CD4-positive, alpha-beta T cell treated with Interferon gamma for 1 hour (primary cell): ENCODE results near the gene FGF1.

Source experiments
- DNase-seq: peaks from one replicate; pipeline ENCODE4 v3.0.0-alpha.2; 2020

FGF1 gene

DNA sequence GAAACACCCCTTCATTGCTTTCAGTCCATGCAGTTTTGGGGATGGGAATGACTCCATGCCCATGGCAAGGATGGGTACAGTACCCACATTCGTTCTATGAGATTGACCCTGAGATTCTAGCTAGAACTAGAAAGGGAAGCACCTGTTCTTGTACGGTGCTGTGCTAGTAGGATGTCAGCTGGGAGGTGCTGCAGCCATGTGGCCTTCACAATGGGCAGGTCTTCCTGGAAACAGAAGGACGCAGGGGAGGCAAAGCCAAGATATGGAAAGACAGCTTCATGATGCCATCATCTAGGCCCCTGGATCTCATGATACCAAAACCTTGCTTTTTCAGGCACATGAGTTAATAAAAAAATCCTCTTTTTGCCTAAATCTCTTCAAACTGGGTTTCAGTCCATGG, 10.5 kb upstream of the FGF1 start:
- DNase-seq = no peak

DNA sequence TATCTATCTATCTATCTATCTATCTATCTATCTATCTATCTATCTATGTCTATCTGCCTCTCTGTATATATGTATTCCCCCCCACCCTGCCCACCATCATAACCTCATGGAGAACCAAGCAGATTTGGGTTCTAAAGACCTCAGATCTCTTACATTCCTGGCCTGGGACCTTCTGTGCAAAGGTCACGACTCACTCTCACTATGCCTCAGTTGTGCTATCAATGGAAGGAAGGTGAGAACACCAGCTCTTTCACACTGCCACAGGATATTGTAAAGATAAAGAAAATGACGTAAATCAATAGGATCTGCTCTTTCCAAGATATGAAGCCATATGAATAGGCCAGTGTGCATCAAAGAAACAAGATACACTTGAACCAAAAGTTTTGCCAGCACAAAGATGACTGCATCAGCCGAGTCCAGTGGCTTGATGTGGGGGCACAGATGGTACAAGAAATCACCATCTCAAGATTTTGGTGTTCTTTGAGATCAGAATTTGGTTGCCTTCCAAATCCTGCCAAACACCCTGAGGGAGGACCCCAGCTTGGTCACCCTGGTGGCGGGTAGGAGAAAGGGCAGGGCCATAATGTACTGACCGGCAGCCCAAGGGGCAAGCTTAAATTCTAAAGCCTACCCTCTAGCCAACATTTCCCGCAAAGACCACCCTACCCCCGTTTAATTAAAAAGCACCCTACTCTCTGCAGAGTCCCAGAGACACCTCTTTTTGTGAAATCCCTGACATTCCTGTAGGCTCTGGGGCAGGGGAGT, 8.4 kb upstream of the FGF1 start:
- no peak for DNase-seq

DNA sequence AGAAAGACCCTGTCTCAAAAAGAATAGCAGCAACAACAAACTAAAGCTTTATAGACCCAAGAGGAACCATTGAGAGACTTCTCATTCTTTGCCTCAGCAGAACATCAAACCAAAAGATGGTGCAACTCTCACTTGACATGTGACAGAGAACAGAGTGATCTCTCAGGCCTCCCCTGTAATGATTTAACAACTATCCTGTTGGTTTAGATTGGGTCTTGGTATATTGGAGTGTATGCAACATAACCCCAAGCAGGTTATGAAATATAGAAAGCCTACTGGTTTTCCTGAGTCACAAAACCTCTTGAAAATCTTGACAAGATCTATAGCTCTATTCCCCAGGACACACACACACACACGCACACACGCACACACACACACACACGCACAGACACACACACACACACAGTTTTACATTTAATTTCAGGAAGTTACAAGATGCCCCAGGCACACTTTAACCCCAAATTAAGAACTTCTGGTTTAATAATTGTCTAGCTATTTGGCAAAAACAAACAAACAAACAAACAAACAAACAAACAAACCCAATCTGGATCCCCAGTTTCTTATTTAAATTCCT, 6.5 kb upstream of the FGF1 start:
- no peak for DNase-seq

DNA sequence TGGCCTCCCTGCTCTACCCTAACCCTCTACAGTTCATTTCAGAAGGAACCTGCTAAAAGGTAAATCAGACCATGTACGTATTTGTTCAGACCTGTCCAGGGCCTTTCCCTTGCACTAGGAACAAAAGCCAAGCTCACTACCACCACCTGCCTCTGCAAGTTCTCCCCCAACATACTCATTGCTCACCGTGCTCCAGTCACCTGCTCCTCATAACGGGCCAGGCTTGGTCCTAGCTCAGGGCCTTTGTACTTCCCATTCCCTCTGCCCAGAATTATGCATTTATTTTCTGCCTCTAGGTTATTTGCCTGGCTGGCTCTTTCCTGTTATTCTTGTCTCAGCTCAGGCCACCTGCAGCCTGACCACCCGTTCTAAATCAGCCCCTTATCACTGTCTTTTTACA, 4.8 kb upstream of the FGF1 start:
- no peak for DNase-seq

DNA sequence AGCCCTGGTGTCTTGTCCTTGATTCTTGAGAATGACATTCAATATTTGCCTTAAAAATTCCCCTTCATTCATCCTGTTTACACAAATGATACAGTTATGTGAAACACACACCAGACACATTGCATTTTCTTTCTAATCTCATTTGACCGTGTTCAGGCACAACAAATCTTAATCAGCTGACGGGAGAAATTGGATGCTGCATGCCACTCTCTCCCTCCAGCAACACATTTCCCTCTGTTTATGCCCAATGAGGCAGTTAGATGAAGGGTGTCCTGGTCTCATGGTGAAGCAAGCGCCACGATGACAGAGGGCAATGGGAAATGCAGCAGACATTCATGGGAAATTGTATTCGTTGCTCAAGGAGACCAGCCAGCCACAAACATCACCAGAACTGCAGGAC, 3.2 kb upstream of the FGF1 start:
- DNase-seq = no peak

DNA sequence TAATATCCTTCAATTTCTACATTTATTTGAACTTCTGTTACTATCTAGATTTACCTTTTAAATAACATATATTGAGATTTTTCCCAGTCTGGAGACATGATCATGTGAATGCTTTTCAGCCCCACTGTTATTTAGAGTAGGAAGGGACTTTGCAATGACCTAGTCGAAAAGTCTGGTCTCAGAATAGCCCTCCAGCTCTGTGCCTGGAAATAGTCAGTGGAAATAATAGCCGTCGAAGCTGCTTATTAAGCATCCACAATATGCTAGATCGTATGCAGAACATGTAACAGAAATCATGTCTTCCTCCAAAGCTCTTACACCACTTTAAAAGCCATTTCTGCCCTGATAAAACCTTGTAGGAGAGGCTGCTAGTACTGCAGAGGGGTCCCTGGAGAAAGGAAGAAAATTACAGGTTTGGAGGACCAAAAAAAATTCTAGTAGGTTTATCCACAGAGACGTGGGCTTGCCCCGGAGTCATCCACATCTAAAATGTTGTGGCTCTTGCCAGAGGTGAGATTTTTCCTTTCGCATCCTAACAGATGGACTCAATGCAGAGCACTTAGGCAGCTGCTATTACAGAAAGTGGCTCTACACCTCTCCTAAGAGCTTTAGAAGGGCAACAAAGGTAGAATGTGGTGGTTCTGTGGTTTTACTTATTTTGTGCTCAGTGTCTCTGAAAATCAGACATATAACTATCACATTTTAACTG, 2.5 kb upstream of the FGF1 start:
- DNase-seq = no peak

DNA sequence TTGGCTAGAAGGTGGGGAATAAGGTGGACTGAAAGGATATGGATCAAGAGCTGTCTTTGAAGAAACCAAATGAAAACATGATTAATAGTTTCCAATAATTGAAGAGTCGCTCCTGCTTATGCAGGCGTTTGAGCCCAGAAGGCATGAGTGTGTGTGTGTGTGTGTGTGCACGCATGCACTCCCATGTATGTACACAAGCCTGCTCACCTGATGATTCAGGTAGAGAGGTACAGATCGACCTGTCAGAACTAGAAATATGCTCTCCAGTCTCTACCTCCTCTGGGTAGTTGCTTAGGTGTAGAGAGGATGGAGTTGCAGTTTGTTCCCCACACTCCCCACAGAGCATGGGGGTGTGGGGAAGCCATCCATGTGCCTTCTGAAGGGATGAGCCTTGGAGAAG, 1.1 kb upstream of the FGF1 start:
- DNase-seq = no peak

DNA sequence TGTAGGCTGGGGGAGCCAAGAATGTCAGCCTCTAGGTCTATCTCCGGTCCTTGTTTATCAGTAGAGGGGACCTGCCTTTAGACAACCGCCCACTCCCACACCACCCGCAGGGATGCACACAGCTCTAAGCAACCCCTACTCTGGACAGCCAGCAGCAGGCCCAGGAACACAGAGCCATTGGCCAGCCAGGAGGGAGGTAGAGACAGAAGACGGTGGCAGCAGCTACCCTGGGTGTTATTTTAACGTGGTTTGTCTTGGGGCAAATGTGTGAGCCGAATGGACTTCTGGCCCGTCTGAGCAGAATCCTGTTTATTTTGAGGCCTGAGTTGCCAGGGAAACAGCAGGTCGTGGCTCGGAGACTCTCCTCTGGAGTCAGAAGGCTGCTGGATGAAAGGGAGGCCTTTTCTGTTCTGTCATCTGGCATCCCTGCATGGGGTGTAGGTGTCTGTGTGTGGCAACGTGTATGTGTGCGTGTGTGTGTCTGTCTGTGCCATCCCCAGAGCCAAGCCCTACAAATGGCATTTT, 382 bp upstream of the FGF1 start:
- DNase-seq = no peak

DNA sequence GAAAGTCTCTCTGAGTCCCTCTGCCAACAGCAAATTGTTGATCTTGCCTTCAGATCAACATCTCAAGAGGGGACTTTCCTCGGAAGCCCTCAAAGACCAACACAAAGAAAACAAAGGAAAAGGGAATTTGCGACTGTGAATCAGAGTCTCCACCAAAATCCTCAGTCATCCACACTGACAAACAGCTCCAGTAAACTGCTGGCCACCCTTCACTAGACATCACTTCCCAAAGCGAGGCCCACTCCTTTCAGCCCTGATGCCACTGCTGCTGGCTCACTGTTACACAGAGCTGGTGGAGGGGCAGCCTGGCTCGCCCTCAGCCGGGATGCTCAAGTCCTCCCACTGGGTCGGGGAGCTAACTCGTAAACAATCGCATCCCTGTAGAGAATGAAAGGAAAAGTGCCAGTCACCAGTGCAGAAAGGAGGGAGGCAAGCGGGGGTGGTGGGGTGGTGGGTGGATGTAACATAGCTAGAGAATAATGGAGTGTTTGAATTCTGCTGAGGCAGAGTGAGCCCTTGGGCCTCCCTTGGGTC, 1.3 kb downstream of the FGF1 start:
- DNase-seq = no peak

DNA sequence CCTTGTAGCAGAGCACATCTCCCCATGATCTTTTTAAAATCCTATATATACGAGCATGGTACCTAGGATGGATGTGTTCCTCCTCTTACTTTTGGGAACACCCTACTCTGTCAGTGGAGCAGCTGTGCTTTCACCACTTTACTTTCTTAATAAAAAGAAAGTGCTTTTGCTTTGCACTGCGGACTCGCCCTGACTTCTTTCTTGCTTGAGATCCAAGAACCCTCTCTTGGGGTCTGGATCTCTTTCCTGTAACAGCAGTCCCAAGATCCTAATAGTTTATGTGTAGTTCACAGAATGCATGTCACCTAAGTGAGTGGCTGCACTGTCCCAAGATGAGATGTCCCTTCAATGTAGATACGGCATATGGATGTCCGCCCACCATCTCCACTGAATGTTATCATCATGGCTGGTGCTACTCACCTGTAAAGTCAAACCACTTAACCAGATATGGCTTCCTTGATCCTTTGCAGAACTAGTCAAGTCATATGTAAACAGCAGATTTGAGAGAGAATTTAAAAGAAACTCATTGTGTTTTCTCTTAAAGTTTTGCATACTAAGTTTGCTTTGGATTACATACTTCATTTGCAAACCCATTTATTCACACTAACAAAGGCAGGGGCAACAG, 1.9 kb downstream of the FGF1 start:
- DNase-seq = no peak

DNA sequence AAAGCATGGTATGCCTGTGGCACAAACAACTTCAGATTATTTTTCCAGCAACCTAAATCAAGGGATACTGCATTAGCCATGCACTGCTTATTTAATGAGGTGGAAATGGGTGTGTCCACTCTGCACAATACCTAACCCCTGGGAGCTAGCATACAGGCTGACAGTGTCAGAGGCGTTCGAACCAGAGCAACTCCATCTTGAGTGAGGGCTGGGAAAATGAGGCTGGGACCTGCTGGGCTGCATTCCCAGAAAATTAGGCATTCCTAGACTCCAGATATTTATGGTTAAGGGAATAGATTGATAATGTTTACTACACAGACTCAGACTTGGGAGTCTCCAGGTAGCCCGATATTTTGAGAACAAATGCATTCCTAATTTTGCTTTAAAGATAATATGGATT, 2.8 kb downstream of the FGF1 start:
- no peak for DNase-seq

DNA sequence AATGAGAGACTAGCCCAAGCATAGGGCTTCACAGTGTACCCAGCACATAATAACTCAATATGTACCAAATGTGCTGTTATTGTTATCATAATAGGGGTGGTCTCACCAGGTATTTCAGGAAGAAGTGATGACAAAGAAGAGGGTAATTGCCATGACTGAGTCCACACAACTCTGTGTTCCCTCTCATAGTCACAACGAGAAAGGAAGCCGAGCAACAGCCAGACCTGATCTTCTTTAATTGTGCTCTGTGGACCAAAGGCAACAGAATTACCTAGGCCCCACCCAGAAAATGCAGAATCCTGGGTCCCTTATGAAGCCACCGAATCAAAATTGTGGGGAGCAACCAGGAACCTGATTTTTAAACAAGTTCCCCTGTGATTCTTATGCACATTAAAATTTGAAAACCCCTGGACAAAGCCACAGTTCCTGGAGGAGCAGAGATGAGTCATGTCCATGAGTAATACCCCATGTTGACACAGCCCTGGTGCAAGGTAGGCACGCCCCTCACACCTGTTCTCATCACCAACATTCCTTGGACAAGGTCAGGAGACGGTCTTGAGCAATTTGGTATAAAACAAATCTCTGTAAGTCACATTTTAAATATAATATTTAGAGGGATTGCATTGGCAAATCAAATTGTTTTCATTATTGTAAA, 5.2 kb downstream of the FGF1 start:
- no peak for DNase-seq

DNA sequence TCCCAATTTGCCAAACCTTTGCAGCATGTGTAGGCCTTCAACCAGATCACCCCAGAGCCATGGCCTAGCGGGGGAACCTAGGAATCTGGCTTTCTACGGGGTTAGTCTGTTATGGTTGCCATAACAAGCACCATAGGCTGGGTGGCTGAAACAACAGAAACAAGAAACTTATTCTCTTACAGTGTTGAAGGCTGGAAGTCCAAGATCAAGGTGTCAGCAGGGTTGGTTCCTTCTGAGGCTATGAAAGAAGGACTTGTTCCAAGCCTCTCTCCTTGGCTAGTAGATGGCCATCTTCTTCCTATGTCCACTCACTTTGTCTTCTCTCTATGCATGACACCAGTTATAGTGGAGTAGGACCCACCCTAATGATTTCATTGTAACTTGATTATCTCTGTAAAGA, 6.1 kb downstream of the FGF1 start:
- DNase-seq = no peak

DNA sequence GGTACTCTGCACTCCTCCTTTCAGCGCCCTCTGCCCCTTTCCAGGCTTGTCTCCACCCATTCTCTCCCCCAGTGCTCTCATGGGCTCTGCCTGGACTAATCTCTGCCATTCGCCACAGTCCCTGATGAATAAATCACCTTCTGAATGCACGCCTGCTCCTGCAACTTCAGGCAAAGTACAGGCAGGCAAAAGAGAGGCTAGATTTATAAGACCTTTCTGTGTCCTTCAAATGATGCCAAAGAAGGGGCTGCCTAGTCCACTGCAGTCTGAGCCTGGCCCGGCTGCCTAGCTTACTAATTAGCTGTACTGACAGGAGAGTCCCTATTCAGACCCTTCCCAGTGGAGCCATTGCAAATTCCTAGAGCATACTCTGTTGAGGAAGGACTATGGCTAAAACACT, 7.4 kb downstream of the FGF1 start:
- no peak for DNase-seq

DNA sequence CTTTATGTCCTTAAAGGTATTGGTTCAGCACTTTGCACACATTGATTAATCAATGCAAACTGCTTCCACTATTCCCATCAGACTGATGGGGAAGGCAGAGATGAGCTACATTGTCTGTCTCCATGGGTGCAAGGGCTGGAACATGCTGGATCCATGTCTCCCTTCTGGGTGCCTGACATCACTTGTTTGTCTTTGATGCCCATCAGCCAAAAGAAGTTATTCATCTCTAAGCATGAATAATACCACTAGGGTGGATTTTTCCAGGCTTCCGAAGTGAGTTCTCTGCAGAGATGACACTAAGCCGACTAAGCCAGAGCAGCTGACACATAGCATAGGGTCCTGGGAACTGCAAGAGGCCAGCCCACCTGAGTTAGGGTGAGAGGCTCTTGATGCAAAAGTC, 8.7 kb downstream of the FGF1 start:
- no peak for DNase-seq

DNA sequence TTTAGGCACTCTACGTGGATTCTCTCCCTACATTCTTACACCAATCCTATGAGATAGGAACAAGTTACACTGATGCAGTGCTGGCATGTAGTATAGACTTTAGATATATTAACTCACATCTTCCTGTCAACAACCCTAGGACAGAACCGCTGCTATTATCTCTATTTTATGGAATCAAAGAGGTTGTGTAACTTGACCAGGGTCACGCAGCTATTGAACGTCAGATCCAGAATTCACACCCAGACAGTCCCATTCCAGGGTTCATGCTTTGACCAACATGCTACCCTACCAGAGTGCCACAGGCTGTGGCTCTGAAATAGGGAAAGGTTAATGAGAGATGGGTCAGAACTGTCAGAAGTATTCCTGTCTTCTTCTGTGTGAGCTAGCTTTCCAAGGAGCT, 9.6 kb downstream of the FGF1 start:
- no peak for DNase-seq

DNA sequence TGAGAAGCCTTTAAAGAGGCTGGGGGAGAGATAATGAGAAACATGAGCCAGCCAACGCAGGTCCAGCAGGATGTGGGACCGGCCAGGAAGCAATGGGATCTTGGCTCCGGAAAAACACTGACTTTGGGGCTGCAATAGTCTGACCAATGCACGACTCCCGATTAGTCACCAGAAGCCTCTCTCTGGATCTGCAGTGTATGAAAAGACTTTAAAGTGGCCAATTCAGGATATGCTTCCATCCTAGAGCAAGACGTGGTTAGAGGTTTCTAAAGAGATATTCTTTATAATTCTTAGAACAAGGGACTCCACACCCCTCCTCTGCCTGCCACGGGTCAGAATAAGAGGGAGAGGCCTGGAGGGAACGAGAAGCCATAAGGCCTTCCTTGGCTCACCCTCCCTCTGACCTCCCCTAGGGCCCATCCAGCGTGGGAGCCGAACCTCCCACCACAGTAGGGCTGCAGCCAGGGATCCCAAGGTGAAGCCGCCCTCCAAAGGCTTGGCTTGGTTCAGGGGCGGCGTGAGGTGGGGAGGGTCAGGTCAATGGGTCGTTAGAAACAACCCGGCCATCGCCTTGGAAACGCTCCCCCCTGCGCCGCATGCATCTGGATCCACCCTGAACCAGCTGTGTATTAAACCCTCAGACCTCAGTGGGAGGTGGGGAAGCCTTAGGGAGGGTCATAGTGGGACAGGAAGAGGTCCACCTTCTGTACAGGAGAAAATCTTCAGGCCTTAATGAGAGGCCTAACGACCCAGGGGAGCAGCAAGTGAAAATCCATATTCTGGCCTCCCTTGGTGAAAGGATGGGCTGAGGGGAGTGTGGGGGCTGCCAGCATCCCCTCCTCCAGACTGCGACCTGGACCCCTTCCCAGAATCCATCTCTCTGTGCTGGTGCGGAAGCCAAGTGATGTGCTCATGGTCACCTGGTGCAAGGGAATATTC, 11.1 kb downstream of the FGF1 start:
- no peak for DNase-seq

DNA sequence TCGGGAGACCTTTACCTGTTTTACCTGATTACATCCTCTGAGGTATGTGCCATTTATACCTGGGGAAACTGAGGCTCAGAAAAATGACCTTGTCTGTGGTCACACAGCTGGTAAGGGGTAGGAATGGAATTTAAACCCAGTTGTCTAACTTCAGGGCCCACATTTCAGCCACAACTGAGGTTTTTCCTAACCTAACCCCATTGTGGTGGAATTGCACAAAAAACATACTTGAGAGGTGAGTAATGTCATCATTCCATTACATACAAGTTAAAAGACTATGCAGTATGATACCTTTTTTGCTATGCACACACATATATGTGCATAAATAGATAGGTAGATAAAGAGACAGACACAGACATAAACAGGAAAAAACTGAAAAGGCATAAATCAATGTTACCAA, 14.1 kb downstream of the FGF1 start:
- DNase-seq = no peak

DNA sequence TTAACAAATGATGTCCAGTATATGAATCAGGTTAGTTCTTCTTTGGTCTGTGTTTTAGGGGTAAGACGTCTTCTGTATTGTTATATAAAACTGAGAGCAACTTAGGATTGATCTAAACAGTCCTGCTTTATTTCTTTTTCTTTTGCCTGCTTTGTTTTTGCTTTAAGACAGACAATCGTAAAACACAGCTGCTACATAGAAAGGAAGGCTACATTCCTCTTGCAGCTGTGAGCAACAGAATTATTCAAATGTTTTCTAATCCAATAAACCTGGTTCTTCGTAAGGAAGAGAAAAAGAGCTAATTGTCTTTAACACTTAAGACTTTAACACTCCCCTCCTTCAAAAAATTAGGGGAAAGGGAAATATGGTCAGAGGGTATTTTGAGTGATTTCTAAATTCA, 14.6 kb downstream of the FGF1 start:
- no peak for DNase-seq

DNA sequence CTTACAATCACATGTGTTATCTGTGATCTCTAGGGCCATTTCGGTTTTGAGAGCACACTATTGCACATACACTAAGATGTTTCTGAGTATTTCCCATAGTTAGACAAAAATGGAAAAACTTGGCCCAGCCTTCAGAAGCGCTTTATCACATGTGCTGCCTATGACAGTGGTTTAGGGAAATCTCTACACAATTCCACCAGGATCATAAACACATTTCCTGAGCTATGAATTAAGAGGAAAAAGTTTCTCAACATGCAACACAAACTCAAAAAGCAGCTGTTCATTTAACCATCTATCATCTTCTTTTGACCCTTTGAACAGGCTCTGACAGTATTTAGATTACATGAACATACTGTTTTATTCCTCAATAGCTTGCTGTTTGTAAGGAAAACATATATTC, 15.1 kb downstream of the FGF1 start:
- no peak for DNase-seq

DNA sequence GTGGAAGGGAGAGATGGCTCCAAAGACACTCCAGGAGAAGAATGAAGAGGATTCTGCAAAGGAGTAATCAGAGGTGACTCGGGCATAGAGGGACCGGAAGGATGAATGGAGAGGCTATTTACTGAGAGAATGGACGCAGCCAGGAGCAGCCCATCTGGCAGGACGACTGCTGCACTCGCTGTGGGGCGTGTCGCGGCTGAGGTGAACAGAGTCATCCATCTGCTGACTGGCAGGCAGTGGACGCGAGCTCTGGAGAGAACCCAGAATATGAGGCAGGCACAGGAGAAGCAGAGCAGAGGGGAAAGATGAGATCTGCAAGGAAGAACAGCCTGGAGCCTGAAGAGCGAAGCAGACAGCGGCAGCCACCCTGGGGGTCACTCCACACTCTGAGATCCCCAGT, 16.4 kb downstream of the FGF1 start:
- DNase-seq = no peak

DNA sequence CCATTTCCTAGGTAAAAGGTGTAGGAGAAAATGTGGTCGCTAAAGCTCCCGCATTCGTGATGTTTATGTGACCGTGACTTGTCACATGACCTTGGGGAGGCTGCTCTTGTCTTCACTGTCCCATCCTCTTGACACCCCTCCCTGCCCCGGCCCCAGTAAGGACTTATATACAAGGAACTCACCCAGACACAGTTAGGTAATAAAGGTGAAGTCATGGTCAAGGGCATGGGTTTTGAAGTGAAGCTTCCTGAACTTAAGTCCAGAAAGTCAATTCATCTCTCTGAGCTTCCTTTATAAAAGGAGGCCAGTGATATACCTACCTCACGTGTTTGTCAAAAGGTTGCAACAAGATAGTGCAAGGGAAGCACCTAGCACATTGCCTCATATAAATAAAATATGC, 17.6 kb downstream of the FGF1 start:
- no peak for DNase-seq
